Mesendoderm (in vitro differentiated cells): ENCODE measurements around the gene FMR1.

Experiments
- DNase-seq: peaks from one replicate; pipeline ENCODE4 v3.0.0; 2013
- H2AK5ac ChIP-seq: 2 replicates; pipeline ENCODE4 v1.6.1; 2013; ENCODE audit warnings: low read length, inconsistent platforms
- H2BK120ac ChIP-seq: 2 replicates; pipeline ENCODE4 v1.6.1; 2013; ENCODE audit warnings: low read depth, mild to moderate bottlenecking, low read length, moderate library complexity, mixed read lengths
- H2BK15ac ChIP-seq: replicated peaks from 2 replicates; pipeline ENCODE4 v1.6.1; 2013; ENCODE audit warnings: low read depth, mild to moderate bottlenecking, moderate library complexity
- H2BK5ac ChIP-seq: 2 replicates; pipeline ENCODE4 v1.6.1; 2013; ENCODE audit warnings: low read length, inconsistent platforms
- H3K18ac ChIP-seq: 2 replicates; pipeline ENCODE4 v1.6.1; 2013; ENCODE audit warnings: mild to moderate bottlenecking, low read length, mixed read lengths
- H3K23ac ChIP-seq: one replicate; pipeline ENCODE4 v1.6.1; 2013; ENCODE audit warnings: low read length
- H3K27ac ChIP-seq: 2 replicates; pipeline ENCODE4 v1.5.1; 2013; ENCODE audit warnings: low read depth, mild to moderate bottlenecking, inconsistent platforms, low read length, moderate library complexity
- H3K27me3 ChIP-seq: 2 replicates; pipeline ENCODE4 v1.6.1; 2013; ENCODE audit warnings: low read length, control low read depth, mild to moderate bottlenecking, inconsistent platforms; ENCODE audit not compliant: insufficient read depth, poor library complexity
- H3K36me3 ChIP-seq: 2 replicates; pipeline ENCODE4 v1.6.1; 2013; ENCODE audit warnings: low read length, inconsistent platforms; ENCODE audit not compliant: control insufficient read depth, insufficient read depth
- H3K4ac ChIP-seq: one replicate; pipeline ENCODE4 v1.6.1; 2013; ENCODE audit warnings: low read depth, mild to moderate bottlenecking, low read length, moderate library complexity
- H3K4me1 ChIP-seq: 2 replicates; pipeline ENCODE4 v1.6.1; 2013; ENCODE audit warnings: low read depth, low read length, inconsistent platforms; ENCODE audit not compliant: control insufficient read depth
- H3K4me2 ChIP-seq: 2 replicates; pipeline ENCODE4 v1.6.1; 2013; ENCODE audit warnings: low read length
- H3K4me3 ChIP-seq: 2 replicates; pipeline ENCODE4 v1.5.1; 2013; ENCODE audit warnings: mild to moderate bottlenecking, low read length
- H3K56ac ChIP-seq: one replicate; pipeline ENCODE4 v1.6.1; 2013; ENCODE audit warnings: low read length
- H3K79me1 ChIP-seq: 2 replicates; pipeline ENCODE4 v1.6.1; 2013; ENCODE audit warnings: low read length, inconsistent platforms
- H3K79me2 ChIP-seq: 2 replicates; pipeline ENCODE4 v1.6.1; 2013; ENCODE audit warnings: mild to moderate bottlenecking, low read length; ENCODE audit not compliant: control insufficient read depth, insufficient read depth
- H3K9ac ChIP-seq: 2 replicates; pipeline ENCODE4 v1.6.1; 2013; ENCODE audit warnings: low read length, inconsistent platforms
- H4K5ac ChIP-seq: one replicate; pipeline ENCODE4 v1.6.1; 2013; ENCODE audit warnings: low read length
- H4K8ac ChIP-seq: one replicate; pipeline ENCODE4 v1.6.1; 2013; ENCODE audit warnings: low read depth, mild to moderate bottlenecking, control low read depth, low read length, moderate library complexity
- WGBS: extraction: QIAGEN DNeasy Blood & Tissue Kit; methylation state at CpG from one replicate; pipeline ENCODE4 v1.1.7; 2013; ENCODE audit warnings: low lambda C conversion rate, missing lambda C conversion rate; ENCODE audit not compliant: insufficient coverage; ENCODE audit errors: extremely low coverage; 5-methylcytosine and 5-hydroxymethylcytosine counted together

The FMR1 gene

DNA sequence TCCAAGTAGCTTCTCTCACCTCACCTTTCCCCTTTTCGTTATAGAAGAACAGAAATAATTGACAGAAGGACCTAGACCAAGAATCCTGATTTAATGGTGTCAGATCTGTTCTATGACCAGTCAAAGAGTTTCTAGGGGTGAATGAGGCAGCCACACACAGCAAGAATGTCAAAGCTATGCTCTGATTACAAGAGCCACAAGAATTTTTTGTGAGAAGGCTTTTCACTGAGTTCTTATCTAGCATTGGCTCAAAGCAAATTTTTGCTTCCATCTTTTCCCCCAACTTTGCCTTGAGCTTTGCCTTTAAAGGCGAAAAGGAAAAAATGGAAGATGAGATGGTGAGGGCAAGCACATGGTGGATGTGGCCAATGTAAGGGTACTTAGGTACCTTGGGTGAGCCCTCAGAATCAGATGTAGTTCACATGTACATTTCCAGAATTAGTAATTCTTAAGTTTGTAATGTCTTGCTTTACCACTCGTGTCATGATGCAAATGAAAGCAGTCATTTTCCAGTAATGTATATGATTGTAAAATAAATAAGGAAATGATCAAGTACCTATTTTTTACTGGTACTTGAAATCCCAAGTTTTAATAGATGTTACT is 23.5 kb downstream of the FMR1 start:
- no peak for DNase-seq
- Histone ChIP-seq H4K8ac (no peak overlapping the region), H2AK5ac (no peak overlapping the region), H3K4ac (no peak overlapping the region), H3K4me3 (no peak overlapping the region), H3K23ac (no peak overlapping the region), H3K27me3 (no peaks in the 10 kb centered on the region), H3K56ac (no peak overlapping the region), H3K27ac (no peak overlapping the region), H3K18ac (no peak overlapping the region), H2BK5ac (no peak overlapping the region), H4K5ac (no peak overlapping the region), H3K9ac (no peak overlapping the region), H3K4me2 (no peak overlapping the region), H2BK120ac (no peak overlapping the region), H3K36me3 (no peaks in the 10 kb centered on the region), H3K79me2 (no peaks in the 10 kb centered on the region), H3K4me1 (no peaks in the 10 kb centered on the region), H3K79me1 (no peaks in the 10 kb centered on the region), H2BK15ac (no peak overlapping the region)
- no CpG with 5 or more reads among the region's 3 CpGs for WGBS

GRCh38 chrX:147945286-147945685 is 33.6 kb downstream of the FMR1 start:
- Histone ChIP-seq H3K4me3 (no peak overlapping the region), H2BK5ac (no peak overlapping the region), H2BK15ac (no peak overlapping the region), H3K27me3 (no peaks in the 10 kb centered on the region), H3K56ac (no peak overlapping the region), H3K36me3 (no peaks in the 10 kb centered on the region), H3K9ac (no peak overlapping the region), H3K18ac (no peak overlapping the region), H3K27ac (no peak overlapping the region), H2BK120ac (no peak overlapping the region), H3K23ac (no peak overlapping the region), H2AK5ac (no peak overlapping the region), H3K4me2 (no peak overlapping the region), H3K79me1 (no peaks in the 10 kb centered on the region), H4K5ac (no peak overlapping the region), H3K4me1 (no peaks in the 10 kb centered on the region), H3K4ac (no peak overlapping the region), H4K8ac (no peak overlapping the region), H3K79me2 (no peaks in the 10 kb centered on the region)
- WGBS, result no CpG with 5 or more reads among the region's 5 CpGs
- no peak for DNase-seq

DNA sequence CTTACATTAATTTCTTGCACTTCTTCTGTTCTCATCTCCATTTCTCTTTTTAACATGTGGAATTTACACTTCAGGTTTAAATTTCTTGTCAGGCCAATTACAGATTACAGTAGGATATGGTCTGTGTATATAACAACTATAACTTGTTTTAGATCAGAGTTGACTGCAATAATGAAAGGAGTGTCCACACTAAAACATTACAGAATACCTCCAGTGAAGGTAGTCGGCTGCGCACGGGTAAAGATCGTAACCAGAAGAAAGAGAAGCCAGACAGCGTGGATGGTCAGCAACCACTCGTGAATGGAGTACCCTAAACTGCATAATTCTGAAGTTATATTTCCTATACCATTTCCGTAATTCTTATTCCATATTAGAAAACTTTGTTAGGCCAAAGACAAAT is 36.8 kb downstream of the FMR1 start:
- no peak overlapping the region for H3K4ac ChIP-seq

GRCh38 chrX:147950352-147950751 is 38.6 kb downstream of the FMR1 start:
- Histone ChIP-seq H3K56ac (no peak overlapping the region), H3K27me3 (no peaks in the 10 kb centered on the region), H3K4me1 (no peaks in the 10 kb centered on the region), H3K4me3 (no peak overlapping the region), H3K18ac (no peak overlapping the region), H2BK120ac (no peak overlapping the region), H3K23ac (no peak overlapping the region), H3K27ac (no peak overlapping the region), H2BK5ac (no peak overlapping the region), H3K4me2 (no peak overlapping the region), H2AK5ac (no peak overlapping the region), H3K36me3 (no peaks in the 10 kb centered on the region), H3K79me1 (no peaks in the 10 kb centered on the region), H2BK15ac (no peak overlapping the region), H4K8ac (no peak overlapping the region), H3K79me2 (no peaks in the 10 kb centered on the region), H3K4ac (no peak overlapping the region), H4K5ac (no peak overlapping the region), H3K9ac (no peak overlapping the region)
- no CpG with 5 or more reads among the region's 1 CpG for WGBS
- no peak for DNase-seq

More for the DNA sequence above, 36.8 kb downstream of the FMR1 start:
- Histone ChIP-seq H3K79me2 (no peaks in the 10 kb centered on the region), H2BK120ac (no peak overlapping the region), H3K4me1 (no peaks in the 10 kb centered on the region), H3K23ac (no peak overlapping the region), H3K4me3 (no peak overlapping the region), H3K27ac (no peak overlapping the region), H3K18ac (no peak overlapping the region), H3K27me3 (no peaks in the 10 kb centered on the region), H2BK5ac (no peak overlapping the region), H4K8ac (no peak overlapping the region), H3K9ac (no peak overlapping the region), H3K4me2 (no peak overlapping the region), H4K5ac (no peak overlapping the region), H3K79me1 (no peaks in the 10 kb centered on the region), H2BK15ac (no peak overlapping the region), H3K56ac (no peak overlapping the region), H3K36me3 (no peaks in the 10 kb centered on the region), H2AK5ac (no peak overlapping the region)
- no peak for DNase-seq
- WGBS, result no CpG with 5 or more reads among the region's 7 CpGs

DNA sequence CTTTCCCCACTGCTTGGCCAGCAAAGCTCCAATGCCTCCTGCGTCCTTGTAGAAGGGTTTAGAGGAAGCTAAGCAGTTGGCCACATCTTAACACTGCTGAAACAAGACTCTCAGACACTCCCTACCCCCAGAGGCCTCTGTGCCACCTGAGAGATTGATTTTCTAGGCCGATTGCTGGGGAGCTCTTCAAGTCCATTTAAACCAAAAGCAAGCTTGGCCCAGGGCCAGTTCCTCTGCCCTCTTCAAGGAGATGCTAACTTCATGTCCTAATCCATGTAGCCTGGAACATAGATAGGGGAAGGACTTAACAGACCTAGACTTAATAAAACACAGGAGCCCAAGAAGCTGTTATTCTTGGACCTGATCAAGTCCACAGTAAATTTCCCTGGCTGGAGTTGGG is 42.3 kb downstream of the FMR1 start:
- no peak overlapping the region for H2AK5ac ChIP-seq
- H3K4me3 ChIP-seq, result no peak overlapping the region
- no peaks in the 10 kb centered on the region for H3K36me3 ChIP-seq
- H3K79me1 ChIP-seq, result no peaks in the 10 kb centered on the region
- H3K4me2 ChIP-seq, result no peak overlapping the region
- no peak overlapping the region for H4K5ac ChIP-seq
- no peak overlapping the region for H3K23ac ChIP-seq
- no peak overlapping the region for H3K4ac ChIP-seq
- no peak overlapping the region for H3K56ac ChIP-seq
- H4K8ac ChIP-seq, result no peak overlapping the region
- no peaks in the 10 kb centered on the region for H3K79me2 ChIP-seq
- H3K4me1 ChIP-seq, result no peaks in the 10 kb centered on the region
- no peak for DNase-seq
- no peaks in the 10 kb centered on the region for H3K27me3 ChIP-seq
- no peak overlapping the region for H3K27ac ChIP-seq
- no peak overlapping the region for H3K9ac ChIP-seq
- H2BK120ac ChIP-seq, result no peak overlapping the region
- WGBS, result no CpG with 5 or more reads among the region's 2 CpGs
- no peak overlapping the region for H2BK5ac ChIP-seq
- H2BK15ac ChIP-seq, result no peak overlapping the region
- no peak overlapping the region for H3K18ac ChIP-seq

DNA sequence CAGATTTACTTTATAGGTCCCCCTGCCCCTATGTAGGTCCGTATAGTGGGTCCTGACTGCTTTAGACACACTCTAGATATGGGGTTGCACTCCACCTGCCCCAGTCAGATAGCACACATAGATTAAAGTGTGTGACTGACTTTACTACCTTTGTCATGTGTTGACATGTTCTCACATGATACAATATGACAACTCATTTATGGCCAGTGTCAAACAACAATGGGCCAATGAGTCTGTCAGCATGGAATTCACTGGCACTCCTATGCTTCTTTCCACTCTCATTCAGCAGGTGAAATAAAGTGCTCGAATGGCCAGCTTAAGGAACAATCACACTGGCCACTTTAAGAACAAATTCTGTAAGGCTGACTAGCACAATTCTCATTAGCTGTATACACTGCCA is 45.6 kb downstream of the FMR1 start:
- Histone ChIP-seq H3K79me2 (no peaks in the 10 kb centered on the region), H3K36me3 (no peaks in the 10 kb centered on the region), H4K8ac (no peak overlapping the region), H2BK120ac (no peak overlapping the region), H4K5ac (no peak overlapping the region), H2AK5ac (no peak overlapping the region), H3K4me3 (no peak overlapping the region), H3K23ac (no peak overlapping the region), H3K27me3 (no peaks in the 10 kb centered on the region), H3K18ac (no peak overlapping the region), H3K79me1 (no peaks in the 10 kb centered on the region), H3K56ac (no peak overlapping the region), H3K9ac (no peak overlapping the region), H3K4ac (no peak overlapping the region), H3K4me1 (no peaks in the 10 kb centered on the region), H3K4me2 (no peak overlapping the region), H2BK5ac (no peak overlapping the region), H2BK15ac (no peak overlapping the region), H3K27ac (no peak overlapping the region)
- WGBS, result no CpG with 5 or more reads among the region's 2 CpGs
- no peak for DNase-seq
